ENCODE measurements around the gene LY9. TPM values are rescaled to one million over a fixed set of nuclear protein-coding genes. Genes with fewer than 3 reads are reported as not detected.

The LY9 gene
- total and polyA plus RNA-seq, 10 donors, result 30.7 to 151 (median 37.8) TPM

DNA sequence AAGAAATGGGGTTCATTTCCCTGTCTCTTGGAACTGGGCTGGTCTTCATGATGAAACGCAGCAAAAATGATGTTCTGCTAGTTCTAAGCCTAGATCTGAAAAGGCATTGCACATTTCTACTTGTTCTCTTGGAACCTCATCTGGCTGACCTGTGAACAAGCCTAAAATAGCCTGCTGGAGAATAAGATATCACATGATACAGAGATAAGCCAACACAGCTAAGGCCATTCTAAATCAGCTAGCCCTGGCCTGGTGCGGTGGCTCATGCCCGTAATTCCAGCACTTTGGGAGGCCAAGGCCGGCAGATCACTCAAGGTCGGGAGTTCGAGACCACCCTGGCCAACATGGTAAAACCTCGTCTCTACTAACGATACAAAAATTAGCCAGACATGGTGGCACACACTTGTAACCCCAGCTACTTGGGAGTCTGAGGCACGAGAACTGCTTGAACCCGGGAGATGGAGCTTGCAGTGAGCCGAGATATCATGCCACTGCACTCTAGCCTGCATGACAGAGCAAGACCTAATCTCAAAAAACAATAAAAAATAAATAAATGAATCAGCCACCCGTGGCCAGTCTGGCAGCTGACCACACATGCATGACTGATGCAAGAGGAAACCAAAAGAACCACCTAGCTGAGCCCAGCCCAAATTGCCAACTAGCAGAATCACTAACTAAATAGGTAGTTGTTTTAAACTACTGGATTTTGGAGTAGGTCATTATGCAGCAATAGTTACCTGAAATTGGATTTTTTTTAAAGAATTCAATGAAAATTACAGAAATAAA, 48.7 kb downstream of the LY9 start:
- 85 to 92% (median 86%) methylated on average over 12 of the region's 12 CpGs for WGBS, 5 donors

DNA sequence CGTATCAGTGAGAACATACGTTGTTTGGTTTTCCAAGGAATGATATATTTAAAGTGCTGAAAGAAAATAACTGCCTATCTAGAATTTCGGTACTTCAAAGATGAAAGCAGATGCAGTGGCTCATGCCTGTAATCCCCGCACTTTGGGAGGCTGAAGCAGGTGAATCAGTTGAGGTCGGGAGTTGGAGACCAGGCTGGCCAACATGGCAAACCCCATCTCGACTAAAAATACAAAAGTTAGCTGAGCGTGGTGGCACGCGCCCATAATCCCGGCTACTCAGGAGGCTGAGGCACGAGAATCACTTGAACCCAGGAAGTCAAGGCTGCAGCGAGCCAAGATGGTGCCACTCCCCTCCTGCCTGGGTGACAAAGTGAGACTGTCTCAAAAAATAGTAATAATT, 50.3 kb downstream of the LY9 start:
- 88 to 94% (median 90%) methylated on average over 12 of the region's 12 CpGs for WGBS, 5 donors
- H3K9me3 ChIP-seq, result no peaks in the 10 kb centered on the region
- intact Hi-C loops (cut with DNase I; ENCODE audit: low total_unique reads), result no loop called here

More for the DNA sequence above, 48.7 kb downstream of the LY9 start:
- intact Hi-C loops (cut with DNase I; ENCODE audit: low total_unique reads), result no loop called here
- Histone ChIP-seq H3K27ac (peak overlapping the region in 1 of 8 donors; percentile 29), H3K27me3 (replicated peaks in 1 of 7) (no peaks in the 10 kb centered on the region), H3K36me3 (peaks cover 0 to 11% (median 0%) of the 10 kb centered on the region in 6 donors), H3K4me3 (no peak overlapping the region), H3K4me1 (peaks cover 0 to 37% (median 5%) of the 10 kb centered on the region in 6 donors), H3K9me3 (no peaks in the 10 kb centered on the region)
- no peak for TF ChIP-seq POLR2AphosphoS5 (IDR thresholded peaks at IDR 0.05)
- TF ChIP-seq POLR2A (IDR thresholded peaks at IDR 0.05), result no peak
- TF ChIP-seq, protein P1, sequence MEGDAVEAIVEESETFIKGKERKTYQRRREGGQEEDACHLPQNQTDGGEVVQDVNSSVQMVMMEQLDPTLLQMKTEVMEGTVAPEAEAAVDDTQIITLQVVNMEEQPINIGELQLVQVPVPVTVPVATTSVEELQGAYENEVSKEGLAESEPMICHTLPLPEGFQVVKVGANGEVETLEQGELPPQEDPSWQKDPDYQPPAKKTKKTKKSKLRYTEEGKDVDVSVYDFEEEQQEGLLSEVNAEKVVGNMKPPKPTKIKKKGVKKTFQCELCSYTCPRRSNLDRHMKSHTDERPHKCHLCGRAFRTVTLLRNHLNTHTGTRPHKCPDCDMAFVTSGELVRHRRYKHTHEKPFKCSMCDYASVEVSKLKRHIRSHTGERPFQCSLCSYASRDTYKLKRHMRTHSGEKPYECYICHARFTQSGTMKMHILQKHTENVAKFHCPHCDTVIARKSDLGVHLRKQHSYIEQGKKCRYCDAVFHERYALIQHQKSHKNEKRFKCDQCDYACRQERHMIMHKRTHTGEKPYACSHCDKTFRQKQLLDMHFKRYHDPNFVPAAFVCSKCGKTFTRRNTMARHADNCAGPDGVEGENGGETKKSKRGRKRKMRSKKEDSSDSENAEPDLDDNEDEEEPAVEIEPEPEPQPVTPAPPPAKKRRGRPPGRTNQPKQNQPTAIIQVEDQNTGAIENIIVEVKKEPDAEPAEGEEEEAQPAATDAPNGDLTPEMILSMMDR (IDR thresholded peaks at IDR 0.05 in 8 of 11, conservative IDR thresholded peaks at IDR 0.05 in 3 of 11), result no peak
- DNase-seq, result no peak

DNA sequence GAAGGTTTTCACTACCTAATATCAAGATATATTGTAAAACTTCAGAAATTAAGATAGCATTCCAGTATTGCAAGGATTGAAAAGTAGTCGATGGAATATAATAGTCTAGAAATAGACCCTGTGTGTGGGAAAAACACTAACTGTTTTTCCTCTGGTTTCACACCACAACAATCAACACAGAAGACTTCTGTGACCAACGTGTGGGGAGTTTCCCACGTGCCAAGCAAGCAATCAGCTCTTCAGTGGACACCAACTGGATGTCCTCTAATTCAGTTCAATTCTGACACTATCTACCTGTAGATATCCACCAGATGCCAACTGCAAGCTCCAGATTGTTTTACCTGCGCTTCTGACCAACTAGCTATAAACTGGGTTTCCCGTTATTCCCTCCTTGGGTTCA, 54.6 kb downstream of the LY9 start:
- intact Hi-C loops (cut with DNase I; ENCODE audit: low total_unique reads), result no loop called here
- Histone ChIP-seq H3K4me3 (no peak overlapping the region), H3K9me3 (peaks cover 0 to 5% (median 0%) of the 10 kb centered on the region in 8 donors), H3K27ac (peak overlapping the region in 1 of 8 donors; percentile 52), H3K27me3 (replicated peaks in 1 of 7) (no peaks in the 10 kb centered on the region), H3K4me1 (peaks cover 0 to 24% (median 3%) of the 10 kb centered on the region in 6 donors), H3K36me3 (no peaks in the 10 kb centered on the region)
- no peak for DNase-seq
- TF ChIP-seq POLR2AphosphoS5 (IDR thresholded peaks at IDR 0.05) (no peak), POLR2A (IDR thresholded peaks at IDR 0.05) (no peak)
- TF ChIP-seq, protein P1 (IDR thresholded peaks at IDR 0.05 in 8 of 11, conservative IDR thresholded peaks at IDR 0.05 in 3 of 11), result no peak
- 60 to 77% (median 72%) methylated on average over 5 of the region's 5 CpGs for WGBS, 5 donors

More for the DNA sequence above, 50.3 kb downstream of the LY9 start:
- Histone ChIP-seq H3K4me3 (no peak overlapping the region), H3K36me3 (peaks cover 0 to 3% (median 0%) of the 10 kb centered on the region in 6 donors), H3K27me3 (replicated peaks in 1 of 7) (no peaks in the 10 kb centered on the region), H3K27ac (no peak overlapping the region), H3K4me1 (peaks cover 0 to 36% (median 5%) of the 10 kb centered on the region in 6 donors)
- TF ChIP-seq, protein P1 (IDR thresholded peaks at IDR 0.05 in 8 of 11, conservative IDR thresholded peaks at IDR 0.05 in 3 of 11), result no peak
- no peak for TF ChIP-seq POLR2AphosphoS5 (IDR thresholded peaks at IDR 0.05)
- no peak for TF ChIP-seq POLR2A (IDR thresholded peaks at IDR 0.05)
- no peak for DNase-seq

DNA sequence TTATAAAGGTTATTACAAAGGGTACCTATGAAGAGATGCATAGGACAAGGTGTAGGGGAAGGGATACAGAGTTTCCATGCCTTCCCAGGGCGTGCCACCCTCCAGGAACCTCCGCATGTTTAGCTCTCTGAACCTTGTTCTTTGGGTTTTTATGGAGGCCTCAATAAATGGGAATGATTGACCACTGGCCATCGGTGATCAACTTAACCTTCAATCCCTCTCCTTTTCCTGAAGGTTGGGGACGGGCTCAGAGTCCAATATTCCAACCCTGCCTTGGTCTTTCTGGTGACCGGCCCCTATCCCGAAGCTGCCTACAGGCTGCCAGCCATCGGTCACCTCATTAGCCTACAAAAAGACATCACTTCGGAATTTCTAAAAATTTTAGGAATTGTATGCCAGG, 55.0 kb downstream of the LY9 start:
- Histone ChIP-seq H3K36me3 (no peaks in the 10 kb centered on the region), H3K27me3 (replicated peaks in 1 of 7) (no peaks in the 10 kb centered on the region), H3K4me1 (peaks cover 0 to 29% (median 5%) of the 10 kb centered on the region in 6 donors), H3K27ac (peak overlapping the region in 1 of 8 donors; percentile 52), H3K9me3 (peaks cover 0 to 5% (median 0%) of the 10 kb centered on the region in 8 donors), H3K4me3 (no peak overlapping the region)
- intact Hi-C loops (cut with DNase I; ENCODE audit: low total_unique reads), result no loop called here
- TF ChIP-seq, protein P1 (IDR thresholded peaks at IDR 0.05 in 8 of 11, conservative IDR thresholded peaks at IDR 0.05 in 3 of 11), result no peak
- TF ChIP-seq POLR2AphosphoS5 (IDR thresholded peaks at IDR 0.05), result no peak
- TF ChIP-seq POLR2A (IDR thresholded peaks at IDR 0.05), result no peak
- no peak for DNase-seq
- WGBS, 5 donors, result 89 to 95% (median 90%) methylated on average over 8 of the region's 8 CpGs

Measured in spleen (tissue), 11 donors.